OCI-LY1 (cell line): ENCODE data around the gene AP3S2.

Experiments used
- H2AFZ ChIP-seq: fragments of 200-600 bp; sonication (generic), shearing (Covaris generic); 2 replicates; pipeline ENCODE4 v1.6.0; 2014; ENCODE audit warnings: antibody characterized with exemption, mild to moderate bottlenecking, low read length
- H3F3A ChIP-seq: fragments of 200-600 bp; sonication (generic), shearing (Covaris generic); 2 replicates; pipeline ENCODE4 v1.6.0; 2014; ENCODE audit warnings: mild to moderate bottlenecking, antibody characterized with exemption, low read length, moderate library complexity; ENCODE audit not compliant: insufficient read depth
- H3K27ac ChIP-seq: fragments of 200-600 bp; sonication (generic); 2 replicates; pipeline ENCODE4 v1.5.1; 2014; ENCODE audit warnings: low read length, mixed run types, mild to moderate bottlenecking, low read depth; ENCODE audit not compliant: poor library complexity, severe bottlenecking
- H3K27me3 ChIP-seq: fragments of 200-600 bp; sonication (generic); 2 replicates; pipeline ENCODE4 v1.6.0; 2014; ENCODE audit warnings: antibody characterized with exemption, mild to moderate bottlenecking, low read length, moderate library complexity; ENCODE audit not compliant: insufficient read depth
- H3K36me3 ChIP-seq: fragments of 200-600 bp; sonication (generic); 2 replicates; pipeline ENCODE4 v1.6.1; 2014; ENCODE audit warnings: mild to moderate bottlenecking, antibody characterized with exemption, low read length, moderate library complexity, mixed read lengths; ENCODE audit not compliant: insufficient read depth
- H3K4me1 ChIP-seq: fragments of 200-600 bp; sonication (generic); 2 replicates; pipeline ENCODE4 v1.5.1; 2014; ENCODE audit warnings: mild to moderate bottlenecking, low read length, moderate library complexity; ENCODE audit not compliant: insufficient read depth, severe bottlenecking
- H3K4me2 ChIP-seq: fragments of 200-600 bp; sonication (generic), shearing (Covaris generic); 2 replicates; pipeline ENCODE4 v1.6.1; 2014; ENCODE audit warnings: low read length
- H3K4me3 ChIP-seq: fragments of 200-600 bp; sonication (generic); 2 replicates; pipeline ENCODE4 v1.5.1; 2014; ENCODE audit warnings: low read length, low read depth, mild to moderate bottlenecking, mixed read lengths; ENCODE audit not compliant: poor library complexity, severe bottlenecking
- H3K79me2 ChIP-seq: fragments of 200-600 bp; shearing (Covaris generic); 2 replicates; pipeline ENCODE4 v1.6.1; 2016; ENCODE audit warnings: mixed run types, low read length, mixed read lengths; ENCODE audit not compliant: insufficient read depth
- H3K9ac ChIP-seq: fragments of 200-600 bp; sonication (generic), shearing (Covaris generic); 2 replicates; pipeline ENCODE4 v1.6.1; 2014; ENCODE audit warnings: mild to moderate bottlenecking, low read length, mixed read lengths
- H3K9me2 ChIP-seq: fragments of 200-600 bp; sonication (generic), shearing (Covaris generic); 2 replicates; pipeline ENCODE4 v1.6.1; 2014; ENCODE audit warnings: low read depth, mild to moderate bottlenecking, low read length, mixed read lengths
- H3K9me3 ChIP-seq: fragments of 200-600 bp; shearing (Covaris generic); 2 replicates; pipeline ENCODE4 v1.6.1; 2014; ENCODE audit warnings: low read length, mixed read lengths
- H4K20me1 ChIP-seq: fragments of 200-600 bp; sonication (generic), shearing (Covaris generic); 2 replicates; pipeline ENCODE4 v1.6.0; 2016; ENCODE audit warnings: mild to moderate bottlenecking, low read length; ENCODE audit not compliant: insufficient read depth
- CTCF ChIP-seq: fragments of 200-600 bp; sonication (generic), shearing (Covaris generic); IDR thresholded peaks from 2 replicates; pipeline ENCODE4 v1.5.1; 2017; ENCODE audit warnings: mild to moderate bottlenecking, antibody characterized with exemption, low read length, moderate library complexity, mixed read lengths
- EZH2 ChIP-seq: fragments of 200-600 bp; sonication (generic), shearing (Covaris generic); IDR thresholded peaks from 2 replicates; pipeline ENCODE4 v1.8.0; 2017; ENCODE audit warnings: borderline replicate concordance, mixed run types, mild to moderate bottlenecking, antibody characterized with exemption, low read length, moderate library complexity, mixed read lengths

The AP3S2 gene

GRCh38 chr15:89900849-89901248, 7.1 kb upstream of the AP3S2 start:
- H3K9me2 ChIP-seq: no peaks in the 10 kb centered on the region
- no peaks in the 10 kb centered on the region for H3K9me3 ChIP-seq
- no peak overlapping the region for H3K4me2 ChIP-seq
- H3K36me3 ChIP-seq: no peaks in the 10 kb centered on the region
- H2AFZ ChIP-seq: no peak overlapping the region
- no peak overlapping the region for H3K4me3 ChIP-seq
- H3F3A ChIP-seq: no peaks in the 10 kb centered on the region
- TF ChIP-seq CTCF: no peak
- no peak for TF ChIP-seq EZH2
- no peak overlapping the region for H3K9ac ChIP-seq
- no peaks in the 10 kb centered on the region for H3K4me1 ChIP-seq
- no peaks in the 10 kb centered on the region for H3K79me2 ChIP-seq
- peaks cover 21% of the 10 kb centered on the region for H3K27me3 ChIP-seq
- no peaks in the 10 kb centered on the region for H4K20me1 ChIP-seq
- no peak overlapping the region for H3K27ac ChIP-seq

GRCh38 chr15:89899951-89900567, 6.3 kb upstream of the AP3S2 start:
- Histone ChIP-seq H2AFZ (no peak overlapping the region), H4K20me1 (no peaks in the 10 kb centered on the region), H3K79me2 (no peaks in the 10 kb centered on the region), H3K4me3 (no peak overlapping the region), H3K27me3 (peaks cover 16% of the 10 kb centered on the region), H3K9me2 (no peaks in the 10 kb centered on the region), H3K27ac (no peak overlapping the region), H3K4me2 (no peak overlapping the region), H3K4me1 (no peaks in the 10 kb centered on the region), H3K36me3 (no peaks in the 10 kb centered on the region), H3K9me3 (no peaks in the 10 kb centered on the region), H3F3A (no peaks in the 10 kb centered on the region), H3K9ac (no peak overlapping the region)
- TF ChIP-seq EZH2: no peak
- no peak for TF ChIP-seq CTCF

GRCh38 chr15:89899295-89899945, 5.6 kb upstream of the AP3S2 start:
- H3K27ac ChIP-seq: no peak overlapping the region

More at GRCh38 chr15:89899295-89899945, 5.6 kb upstream of the AP3S2 start:
- H3K79me2 ChIP-seq: no peaks in the 10 kb centered on the region
- no peaks in the 10 kb centered on the region for H3K36me3 ChIP-seq
- H3K4me2 ChIP-seq: no peak overlapping the region
- peaks cover 16% of the 10 kb centered on the region for H3K27me3 ChIP-seq
- no peaks in the 10 kb centered on the region for H3K9me3 ChIP-seq
- H3K4me1 ChIP-seq: peaks cover 2% of the 10 kb centered on the region
- TF ChIP-seq EZH2 (no peak), CTCF (no peak)
- H4K20me1 ChIP-seq: no peaks in the 10 kb centered on the region
- no peaks in the 10 kb centered on the region for H3K9me2 ChIP-seq
- no peak overlapping the region for H3K9ac ChIP-seq
- no peak overlapping the region for H3K4me3 ChIP-seq
- H2AFZ ChIP-seq: no peak overlapping the region
- H3F3A ChIP-seq: no peaks in the 10 kb centered on the region
